Fibroblast of mammary gland (primary cell): ENCODE measurements around the gene RPL13.

Experiments used
- DNase-seq: peaks from one replicate; pipeline ENCODE4 v3.0.0-alpha.2; 2010; ENCODE audit warnings: low read depth
- H3K4me3 ChIP-seq: 2 replicates; pipeline ENCODE4 v1.5.1; 2011; ENCODE audit warnings: low read depth, mild to moderate bottlenecking, low read length, moderate library complexity; ENCODE audit not compliant: control insufficient read depth
- CTCF ChIP-seq: conservative IDR thresholded peaks from 2 replicates; pipeline ENCODE4 v1.5.1; 2011; ENCODE audit warnings: low read depth, low read length, inconsistent platforms; ENCODE audit not compliant: control insufficient read depth, insufficient read depth

Gene RPL13

DNA sequence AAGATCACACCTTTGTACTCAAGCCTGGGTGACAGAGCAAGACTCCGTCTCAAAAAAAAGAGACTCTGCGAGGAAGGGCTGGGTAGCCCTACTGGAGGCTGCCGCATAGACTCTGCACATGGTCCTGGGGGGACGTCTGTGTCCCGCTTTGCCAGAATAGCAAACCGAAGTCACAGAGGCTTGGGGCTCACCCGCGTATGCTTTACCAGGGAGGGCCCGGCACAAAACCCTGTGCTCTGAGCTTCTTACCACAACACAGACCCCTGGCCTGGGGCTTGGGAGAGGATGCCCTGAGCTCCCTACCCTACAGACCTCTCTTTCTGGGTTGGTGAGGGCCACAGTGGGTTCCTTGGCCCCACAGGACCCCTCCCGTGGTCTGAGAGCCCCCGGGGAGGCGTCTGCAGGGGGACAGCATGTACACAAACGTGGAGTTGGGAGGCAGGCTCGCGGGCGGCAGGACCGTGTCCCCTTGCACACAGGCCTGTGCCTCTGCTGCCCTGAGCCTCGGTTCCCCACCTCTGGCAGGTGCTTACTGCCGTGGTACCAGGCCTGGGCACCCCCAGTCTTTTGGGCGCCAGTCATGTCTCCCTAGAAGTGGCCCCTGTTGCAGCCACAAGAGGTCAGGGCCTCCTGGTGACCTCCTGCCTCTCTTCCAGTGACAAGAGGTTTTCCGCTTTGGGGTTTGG, 28.9 kb downstream of the RPL13 start:
- no peak overlapping the region for H3K4me3 ChIP-seq

DNA sequence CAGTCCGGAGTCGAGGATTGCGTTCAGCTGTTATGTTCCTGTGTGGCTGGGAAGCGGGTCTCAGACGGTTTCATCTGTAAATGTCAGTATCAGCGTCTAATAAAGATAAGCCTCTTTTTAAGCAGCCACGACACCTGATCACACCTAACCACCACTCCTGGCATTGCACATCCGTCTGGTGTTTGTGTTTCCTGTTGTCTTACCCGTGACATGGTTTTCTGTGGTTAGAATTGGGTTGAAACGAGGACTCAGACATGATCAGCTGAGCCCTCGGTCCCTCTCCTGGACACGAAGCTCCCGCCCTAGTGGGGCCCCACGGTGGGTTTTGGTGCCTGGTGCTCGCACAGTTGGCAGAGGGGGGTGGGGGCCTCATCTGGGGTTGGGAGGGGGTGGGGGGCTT, 33.4 kb downstream of the RPL13 start:
- no peak for TF ChIP-seq CTCF
- no peak overlapping the region for H3K4me3 ChIP-seq
- no peak for DNase-seq

More for the DNA sequence above, 28.9 kb downstream of the RPL13 start:
- TF ChIP-seq CTCF, result no peak
- DNase-seq, result no peak

GRCh38 chr16:89595330-89596060, 35.0 kb downstream of the RPL13 start:
- H3K4me3 ChIP-seq, result no peak overlapping the region
- TF ChIP-seq CTCF, result no peak
- no peak for DNase-seq

GRCh38 chr16:89596061-89596689, 35.7 kb downstream of the RPL13 start:
- no peak overlapping the region for H3K4me3 ChIP-seq
- no peak for TF ChIP-seq CTCF
- no peak for DNase-seq

DNA sequence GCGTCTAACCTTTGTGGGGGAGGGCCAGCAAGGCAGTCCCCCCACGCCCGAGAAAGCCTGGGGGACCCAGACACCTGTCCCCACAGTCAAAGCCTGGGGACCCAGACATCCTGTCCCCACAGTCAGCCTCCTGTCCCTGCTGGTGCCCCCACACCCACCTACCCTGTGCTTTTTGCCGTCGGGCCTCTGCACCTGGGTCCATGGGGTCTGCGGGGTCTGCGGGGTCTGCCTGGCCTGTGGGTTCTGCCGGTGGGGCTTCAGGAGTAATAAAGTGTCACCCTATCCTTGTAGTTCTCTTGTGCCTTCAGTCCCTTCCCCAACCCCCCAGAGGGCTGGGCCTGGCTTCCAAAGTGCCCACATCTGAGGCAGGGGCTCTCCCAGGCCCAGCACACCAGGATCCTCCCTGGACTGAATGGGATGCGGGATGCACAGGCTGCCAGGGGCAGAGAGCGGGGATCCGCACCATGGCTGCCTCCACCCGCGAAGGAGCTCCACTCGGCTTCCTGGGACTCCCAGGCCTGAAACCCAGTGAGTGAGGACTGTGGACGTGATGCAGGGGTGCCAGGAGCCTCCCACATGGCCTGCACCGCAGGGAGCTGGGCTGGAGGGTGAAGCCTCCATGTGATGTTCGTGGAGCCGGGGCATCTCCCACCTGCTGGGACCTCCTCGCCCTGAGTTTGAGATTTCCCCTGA, 36.6 kb downstream of the RPL13 start:
- DNase-seq, result no peak
- no peak overlapping the region for H3K4me3 ChIP-seq
- TF ChIP-seq CTCF, result no peak

- DNase-seq, result peak; percentile 58
- no peak for TF ChIP-seq CTCF
- no peak overlapping the region for H3K4me3 ChIP-seq
Measured at GRCh38 chr16:89598199-89598598, 37.7 kb downstream of the RPL13 start.
